Spleen (tissue), 7 donors: Measurements from ENCODE around the gene FHAD1.

Source experiments
- CTCF ChIP-seq, 11 experiments: fragments of 200-600 bp in 7 of 11; fragments of 450-650 bp in 4 of 11; sonication (generic) in 4 of 11; IDR thresholded peaks in 8 of 11; conservative IDR thresholded peaks in 3 of 11; 1 replicate in 7 of 11; 2 replicates in 4 of 11; pipeline versions ENCODE4 v1.4.0 to v1.8.0; 2016 to 2021; ENCODE audit warnings: antibody characterized with exemption in 11 of 11, inconsistent platforms in 4 of 11, mild to moderate bottlenecking in 1 of 11
- POLR2A ChIP-seq, 3 donors: fragments of 450-650 bp; IDR thresholded peaks; one replicate each; pipeline ENCODE4 v1.5.1; 2017; ENCODE audit warnings: antibody characterized with exemption in 3 of 3, mild to moderate bottlenecking in 1 of 3
- POLR2AphosphoS5 ChIP-seq, 3 donors: sonication (generic); formaldehyde crosslinking; IDR thresholded peaks; one replicate each; pipeline ENCODE4 v1.5.1; 2017; ENCODE audit warnings: antibody characterized with exemption in 3 of 3
- donor health status: DM: no; HTN: no; CAD: no; lungs with moderate emphysema.
- donor health status: DM: no; HTN: no; CAD: no.
- donor health status: DM: no; HTN: no; CAD: no.

GRCh38 chr1:15343099-15343498 lies 96.1 kb downstream of the FHAD1 start:
- TF ChIP-seq CTCF (IDR thresholded peaks at IDR 0.05 in 8 of 11, conservative IDR thresholded peaks at IDR 0.05 in 3 of 11) (no peak), POLR2AphosphoS5 (IDR thresholded peaks at IDR 0.05) (no peak), POLR2A (IDR thresholded peaks at IDR 0.05) (no peak)
